Endometrium (tissue), 2 donors: Measurements from ENCODE around the gene MRPL2.

Experiments
- FAIRE-seq: peaks from 2 replicates; lab custom pipeline; 2012; peaks lifted over from hg19 to GRCh38; lab: Jason Lieb, UNC
- donor health status: control.
- donor health status: control.

The MRPL2 gene

GRCh38 chr6:43059168-43060033 is at the start of gene MRPL2, which contains the start of gene KLC4:
MRPL2 (minus strand) TSS chr6:43059434; CDS start chr6:43059381, 53 bp downstream.
KLC4 (plus strand) TSS chr6:43059631; CDS start chr6:43061336, 1,705 bp downstream.
- peak; percentile 68 for FAIRE-seq

DNA sequence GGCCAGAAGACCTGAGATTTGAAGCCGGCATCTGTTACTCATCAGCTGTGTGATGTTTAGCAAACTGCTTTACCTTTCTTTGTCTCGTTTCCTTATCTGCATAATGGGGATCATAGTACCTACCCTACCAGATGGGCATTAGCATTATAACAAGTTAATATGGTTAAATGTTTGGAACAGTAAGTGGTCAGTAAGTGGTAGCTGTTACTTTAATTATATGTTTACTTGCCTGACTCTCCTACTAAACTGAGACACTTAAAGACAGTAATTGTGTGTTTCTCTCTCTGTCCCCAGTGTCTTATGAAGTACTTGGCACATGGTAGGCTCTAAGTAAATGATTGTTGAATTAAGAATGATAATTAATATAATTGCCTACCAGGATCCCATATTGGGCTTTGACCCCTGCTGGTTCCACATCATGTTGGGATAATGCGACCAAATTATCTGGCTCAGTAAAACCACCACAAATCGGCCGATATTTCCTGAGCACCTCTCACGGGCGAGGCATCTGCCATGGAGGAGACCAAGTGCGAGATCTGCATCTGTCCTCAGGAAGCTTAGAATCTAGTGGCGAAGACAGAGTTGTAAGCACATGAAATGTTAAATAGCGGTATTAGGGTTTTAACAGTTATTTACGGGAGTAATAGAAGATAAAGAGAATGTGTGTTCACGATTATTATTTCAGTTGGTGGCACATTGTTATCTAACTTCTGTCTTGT is 48.3 kb upstream of the MRPL2 start:
- no peak for FAIRE-seq

GRCh38 chr6:43105538-43106222 is 46.4 kb upstream of the MRPL2 start:
- FAIRE-seq = no peak

DNA sequence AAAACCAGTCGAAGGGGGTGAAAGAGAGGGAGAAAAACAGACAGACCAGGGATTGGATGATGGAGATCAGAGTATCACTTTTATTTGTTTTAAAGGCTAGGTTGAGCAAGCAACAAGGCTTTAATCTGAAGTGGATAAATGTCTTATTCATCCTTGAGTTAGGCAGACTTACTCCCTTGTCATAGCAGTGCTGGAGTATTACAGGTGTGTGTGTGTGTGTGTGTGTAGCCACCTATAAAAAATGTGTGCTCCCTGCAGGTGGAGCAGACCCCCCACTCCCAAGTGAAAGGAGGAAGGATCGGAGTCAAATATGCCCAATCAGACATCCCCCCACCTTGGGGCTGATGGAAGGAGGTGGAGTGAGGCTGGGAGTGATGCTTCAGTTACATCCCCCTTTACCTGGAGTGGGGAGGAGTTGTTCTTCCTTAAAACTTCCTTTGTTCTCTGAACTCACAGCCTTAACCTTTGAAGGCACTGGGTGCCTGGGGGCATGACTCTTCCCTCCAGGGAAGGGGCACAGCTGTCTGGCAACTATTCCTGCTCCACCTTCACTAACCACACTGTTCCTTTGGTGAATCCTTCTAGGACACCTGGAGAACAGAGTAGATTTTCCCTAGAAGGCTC is 44.1 kb upstream of the MRPL2 start:
- no peak for FAIRE-seq

DNA sequence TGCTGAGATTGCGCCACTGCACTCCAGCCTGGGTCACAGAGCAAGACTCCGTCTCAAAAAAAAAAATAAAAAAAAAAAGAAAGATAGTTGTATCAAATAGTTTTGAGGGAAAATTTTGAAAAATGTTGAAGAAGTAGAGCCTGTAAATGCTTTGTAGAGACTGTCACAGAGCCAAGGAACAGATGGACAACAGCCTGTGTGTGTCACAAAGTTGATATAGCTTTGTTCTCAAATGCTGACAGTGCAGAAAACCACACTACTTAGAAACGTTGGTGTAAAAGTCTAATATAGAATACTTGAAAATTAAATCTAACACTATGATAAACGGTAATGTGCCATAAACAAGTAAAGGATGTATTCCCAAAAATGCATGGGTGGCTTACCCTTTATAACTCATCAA is 42.3 kb upstream of the MRPL2 start:
- no peak for FAIRE-seq

DNA sequence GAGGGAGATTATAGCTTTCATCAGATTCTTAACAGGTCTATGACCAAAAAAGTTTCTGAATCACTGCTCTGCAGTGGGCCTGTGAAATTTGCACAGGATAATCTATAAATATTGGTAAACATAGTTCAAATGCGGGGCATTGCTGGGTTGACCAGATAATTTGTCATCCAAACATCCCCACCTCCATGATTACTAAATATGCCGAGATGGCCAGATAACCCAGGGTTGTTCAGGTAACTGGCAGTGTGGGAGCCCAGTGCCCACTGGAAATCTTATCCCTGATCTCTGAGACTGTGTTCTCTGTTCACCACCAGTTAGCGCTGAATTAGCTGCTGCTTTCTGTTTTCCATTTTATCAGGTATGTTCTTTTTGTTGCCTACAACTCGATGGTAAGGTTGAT is 38.3 kb upstream of the MRPL2 start:
- FAIRE-seq = no peak

DNA sequence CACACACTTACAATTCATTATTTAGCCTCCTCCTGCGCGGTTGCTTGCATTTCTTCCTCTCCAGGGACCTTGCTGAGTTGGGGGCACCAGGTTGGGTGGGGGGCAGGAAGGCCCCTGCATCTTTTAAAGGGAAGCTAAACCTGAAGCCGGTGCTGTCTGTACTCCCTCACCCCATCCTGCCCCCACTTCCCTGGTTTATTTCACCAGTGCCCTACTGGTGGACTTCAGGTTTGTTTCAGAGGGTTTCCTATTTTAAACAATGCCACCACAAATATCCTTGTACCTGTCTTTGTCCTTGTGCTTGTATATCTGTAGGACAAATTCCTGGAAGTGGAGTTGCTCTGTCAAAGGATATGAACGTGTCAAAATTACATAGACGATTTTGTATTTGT is 37.9 kb upstream of the MRPL2 start:
- no peak for FAIRE-seq

GRCh38 chr6:43096451-43097097 is 37.3 kb upstream of the MRPL2 start:
- FAIRE-seq = no peak

DNA sequence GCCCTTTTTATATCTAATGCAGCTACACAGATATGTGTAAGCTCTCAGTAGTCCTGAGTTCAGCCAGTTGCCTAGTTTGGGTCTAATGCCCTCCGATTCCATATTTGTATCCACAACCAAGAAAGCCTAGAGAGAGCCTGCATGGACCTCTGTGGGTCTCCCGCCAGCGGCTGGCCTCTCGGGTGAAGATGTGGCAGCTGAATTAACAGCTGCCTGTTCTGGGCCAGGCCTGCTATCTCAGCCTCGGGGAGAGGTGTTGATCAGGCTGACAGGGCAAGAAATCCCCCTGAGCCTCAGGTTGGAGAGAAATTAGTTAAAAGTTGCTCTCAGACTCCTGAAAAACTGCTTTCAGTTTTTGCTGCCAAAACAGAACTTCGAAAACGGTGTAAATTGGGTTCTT is 36.7 kb upstream of the MRPL2 start:
- no peak for FAIRE-seq

- no peak for FAIRE-seq
Observed at GRCh38 chr6:43093436-43094289, 34.4 kb upstream of the MRPL2 start.

- no peak for FAIRE-seq
Observed at GRCh38 chr6:43092635-43093034, 33.4 kb upstream of the MRPL2 start.

- no peak for FAIRE-seq
Observed at GRCh38 chr6:43091436-43091991, 32.3 kb upstream of the MRPL2 start.

- no peak for FAIRE-seq
Observed at GRCh38 chr6:43091020-43091419, 31.8 kb upstream of the MRPL2 start.

DNA sequence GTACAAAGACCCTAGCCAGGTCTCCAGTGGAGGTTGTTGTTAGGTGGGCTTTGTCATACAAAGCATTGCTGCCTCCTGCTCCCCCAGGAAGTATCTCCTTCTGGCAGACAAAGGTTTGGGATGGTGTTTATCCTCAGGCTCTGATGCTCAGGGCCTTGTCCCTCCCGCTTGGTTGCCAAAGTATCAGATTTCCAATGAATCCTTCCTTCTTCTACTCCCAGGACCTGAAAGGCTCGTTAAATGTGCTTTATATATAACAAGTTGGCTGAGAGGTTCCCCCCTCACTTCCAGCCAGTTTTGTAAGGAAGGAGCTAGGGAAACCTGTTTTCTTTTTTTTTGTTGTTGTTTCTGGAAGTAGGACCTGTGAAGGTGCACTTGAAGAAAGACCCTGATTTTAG is 31.3 kb upstream of the MRPL2 start:
- no peak for FAIRE-seq

GRCh38 chr6:43089874-43090558 is 30.8 kb upstream of the MRPL2 start:
- FAIRE-seq = no peak

GRCh38 chr6:43089467-43089866 is 30.2 kb upstream of the MRPL2 start:
- FAIRE-seq = no peak

DNA sequence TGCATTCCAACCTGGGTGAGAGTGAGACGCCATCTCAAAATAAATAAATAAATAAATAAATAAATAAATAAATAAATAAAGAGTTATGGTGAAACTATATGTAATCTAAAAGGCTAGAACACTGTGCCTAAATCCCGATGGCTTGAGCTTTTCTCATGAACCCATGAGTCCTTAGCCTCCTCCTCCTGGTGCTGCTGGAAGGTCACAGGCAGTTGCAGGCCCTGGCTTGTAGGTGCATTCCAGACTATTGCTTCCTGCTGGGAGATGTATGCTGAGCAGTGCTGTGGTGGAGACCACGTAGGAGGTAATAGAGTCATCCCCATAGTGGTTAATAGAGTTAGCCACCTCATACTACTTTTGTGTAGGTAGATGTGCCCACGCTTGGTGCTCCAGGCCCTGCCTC is 29.4 kb upstream of the MRPL2 start:
- FAIRE-seq = no peak

GRCh38 chr6:43086022-43086658 is 26.9 kb upstream of the MRPL2 start:
- no peak for FAIRE-seq
